GM19468 (cell line): ENCODE measurements around the gene IL13RA2.

Experiments used
- ATAC-seq: cut with Tn5 transposase; IDR thresholded peaks from one replicate; pipeline ENCODE4 v1.9.1; 2021; ENCODE audit warnings: mild to moderate bottlenecking, moderate library complexity, moderate number of reproducible peaks; ENCODE audit not compliant: unreplicated experiment; ENCODE audit errors: extremely low read depth

IL13RA2 gene

DNA sequence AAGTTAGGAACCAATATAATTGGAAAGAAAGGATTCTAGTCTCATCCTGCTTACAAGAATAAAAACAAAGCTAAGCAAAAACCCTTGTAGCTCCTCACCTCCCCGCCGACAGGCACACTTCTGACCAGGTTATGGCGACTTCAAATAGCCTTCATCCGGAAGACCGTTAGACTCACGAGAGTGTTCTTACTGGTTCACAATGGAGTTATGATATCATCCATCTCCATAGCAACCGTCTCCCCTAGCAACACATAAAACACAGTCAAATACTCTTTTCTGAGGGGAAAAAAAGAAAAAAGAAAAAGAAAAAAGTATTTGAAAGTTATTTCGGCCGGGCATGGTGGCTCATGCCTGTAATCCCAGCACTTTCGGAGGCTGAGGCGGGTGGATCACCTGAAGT, at the start of gene IL13RA2:
IL13RA2 (minus strand) TSS at position 162 of the 400 bp plus-strand sequence. CDS start 347 bp downstream, outside the sequence.
- ATAC-seq: no peak

GRCh38 chrX:115065304-115065703, 47.9 kb upstream of the IL13RA2 start:
- ATAC-seq: no peak

DNA sequence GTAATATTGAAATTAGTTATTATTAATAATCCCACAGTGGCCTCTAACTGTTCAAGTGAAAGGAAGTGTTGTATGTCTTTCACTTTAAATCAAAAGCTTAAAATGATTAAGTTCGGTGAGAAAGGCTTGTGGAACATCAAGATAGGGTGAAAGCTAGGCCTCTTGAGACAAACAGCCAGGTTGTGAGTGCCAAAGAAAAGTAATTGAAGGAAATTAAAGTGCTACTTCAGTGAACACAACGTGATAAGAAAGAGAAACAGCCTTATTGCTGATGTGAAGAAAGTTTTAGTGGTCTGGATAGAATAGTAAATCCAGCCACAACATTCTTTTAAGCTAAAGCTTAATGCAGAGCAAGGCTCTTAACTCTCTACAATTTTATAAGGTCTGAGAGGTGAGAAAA, 42.6 kb upstream of the IL13RA2 start:
- no peak for ATAC-seq

- no peak for ATAC-seq
These were observed 40.9 kb upstream of the IL13RA2 start for GRCh38 chrX:115058276-115058675.

- no peak for ATAC-seq
These were observed 37.5 kb upstream of the IL13RA2 start for GRCh38 chrX:115054876-115055275.

DNA sequence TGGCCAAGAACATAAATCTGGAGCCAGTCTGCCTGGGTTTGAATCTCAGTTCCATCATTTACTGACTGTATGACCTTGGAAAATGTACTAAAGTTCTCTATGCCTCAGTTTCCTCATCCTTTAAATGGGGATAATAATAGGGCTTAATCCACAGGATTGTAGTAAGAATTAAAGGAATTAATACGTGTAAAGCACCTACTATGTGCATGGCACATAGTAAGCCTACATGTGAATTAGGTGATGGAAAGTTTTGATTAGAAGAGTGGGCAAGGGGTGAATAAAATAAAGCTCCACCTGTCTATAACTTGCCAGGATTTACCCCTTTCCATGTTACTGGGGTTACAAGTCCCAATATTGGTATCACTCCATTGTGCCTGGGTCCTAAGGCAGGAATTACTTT, 35.8 kb upstream of the IL13RA2 start:
- no peak for ATAC-seq

GRCh38 chrX:115047715-115048114, 30.3 kb upstream of the IL13RA2 start:
- ATAC-seq: no peak

GRCh38 chrX:115047181-115047580, 29.8 kb upstream of the IL13RA2 start:
- ATAC-seq: no peak

DNA sequence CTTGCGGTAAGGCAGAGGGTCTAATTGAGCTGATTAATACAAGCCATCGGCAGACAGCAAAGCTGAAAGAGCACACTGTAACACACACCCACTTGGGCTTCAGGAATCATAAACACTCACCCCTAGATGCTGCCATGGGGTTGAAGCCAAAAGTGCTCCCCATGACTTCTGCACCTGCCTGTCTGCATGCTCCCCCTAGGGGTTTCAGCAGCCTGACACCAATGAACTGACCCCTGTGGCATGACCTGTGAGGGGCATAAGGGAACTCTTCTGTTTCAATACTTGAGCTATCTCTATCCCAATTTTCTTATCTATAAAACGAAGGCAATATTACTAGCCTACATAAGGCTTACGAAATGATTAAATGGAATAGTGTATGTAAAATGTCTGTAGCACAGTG, 23.0 kb upstream of the IL13RA2 start:
- ATAC-seq: no peak

- ATAC-seq: no peak
These were observed 21.0 kb upstream of the IL13RA2 start for GRCh38 chrX:115038406-115038805.

- no peak for ATAC-seq
These were observed 18.6 kb upstream of the IL13RA2 start for GRCh38 chrX:115036029-115036428.

DNA sequence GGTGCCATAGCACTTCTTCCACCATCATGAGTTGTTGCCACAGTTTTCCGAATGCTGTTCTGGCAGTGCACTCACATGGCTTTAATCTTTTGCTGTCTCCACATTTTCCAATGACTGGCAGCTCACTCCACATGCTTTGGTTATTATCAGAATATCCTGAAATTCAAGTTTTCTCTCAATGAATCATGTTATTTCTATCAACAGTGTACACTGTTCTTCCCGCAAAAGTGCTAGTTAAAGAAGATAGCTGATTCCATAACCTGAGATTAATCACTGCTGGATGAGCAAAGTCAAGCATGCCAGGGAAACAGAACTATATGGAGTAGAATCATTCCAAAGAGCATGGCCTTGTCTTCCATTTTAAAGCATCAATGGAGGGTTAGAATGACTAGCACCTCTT, 14.6 kb upstream of the IL13RA2 start:
- ATAC-seq: no peak

GRCh38 chrX:115030625-115031024, 13.2 kb upstream of the IL13RA2 start:
- no peak for ATAC-seq

DNA sequence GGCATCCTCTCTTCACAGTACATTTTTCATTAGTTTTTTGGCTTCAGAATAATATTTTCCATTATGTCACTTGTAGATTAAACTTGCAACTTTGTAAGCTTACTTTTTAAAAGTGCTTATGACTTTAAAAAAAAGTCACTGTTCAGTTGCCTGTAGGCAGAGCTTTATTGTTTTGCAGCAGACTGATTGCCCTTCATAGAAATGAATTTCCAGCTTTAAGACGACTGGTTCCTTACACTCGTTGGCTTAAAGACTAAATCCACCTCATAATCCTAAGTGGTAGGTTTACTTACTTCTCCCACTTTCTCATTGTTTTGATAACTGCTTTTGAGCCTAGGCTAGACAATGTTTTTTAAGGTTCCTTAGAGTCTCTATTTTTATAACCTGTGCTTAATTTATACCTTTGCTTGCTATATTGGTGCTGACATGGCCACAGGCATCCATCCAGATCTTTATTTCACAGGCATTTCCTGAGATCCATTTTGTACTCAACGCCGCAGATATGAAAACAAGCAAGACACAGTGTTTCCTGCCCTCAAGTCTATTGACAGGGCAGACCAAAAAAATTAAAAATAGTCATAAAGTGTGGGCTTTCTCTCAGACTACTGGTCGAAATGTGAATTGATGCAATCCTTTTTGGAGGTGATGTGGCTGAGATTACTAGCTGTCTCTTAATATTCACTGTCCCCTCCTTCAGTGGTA, 12.6 kb upstream of the IL13RA2 start:
- no peak for ATAC-seq

DNA sequence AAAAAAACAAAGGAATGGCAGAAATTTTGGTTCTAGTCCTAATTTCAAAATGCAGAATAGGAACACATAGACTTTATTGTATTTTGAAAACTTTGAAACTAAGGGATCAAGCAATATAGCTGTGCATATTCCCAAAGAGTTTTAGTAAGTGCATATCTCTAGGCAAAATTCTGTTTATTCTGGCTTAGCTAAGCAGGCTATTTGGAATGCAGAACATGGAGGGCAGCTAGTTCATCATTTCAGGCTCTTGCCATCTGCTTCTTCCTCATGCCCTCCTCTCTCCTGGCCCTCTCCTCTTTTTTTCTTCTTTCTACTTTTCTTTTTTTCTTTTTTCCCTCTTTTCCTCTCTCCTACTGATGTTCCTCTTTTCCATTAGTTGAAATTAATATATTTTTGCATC, 12.0 kb upstream of the IL13RA2 start:
- no peak for ATAC-seq

GRCh38 chrX:115023811-115024210, 6.4 kb upstream of the IL13RA2 start:
- no peak for ATAC-seq

GRCh38 chrX:115023139-115023538, 5.7 kb upstream of the IL13RA2 start:
- ATAC-seq: no peak

- no peak for ATAC-seq
These were observed 3.7 kb upstream of the IL13RA2 start for GRCh38 chrX:115021121-115021520.

GRCh38 chrX:115018944-115019343, 1.5 kb upstream of the IL13RA2 start:
- no peak for ATAC-seq

DNA sequence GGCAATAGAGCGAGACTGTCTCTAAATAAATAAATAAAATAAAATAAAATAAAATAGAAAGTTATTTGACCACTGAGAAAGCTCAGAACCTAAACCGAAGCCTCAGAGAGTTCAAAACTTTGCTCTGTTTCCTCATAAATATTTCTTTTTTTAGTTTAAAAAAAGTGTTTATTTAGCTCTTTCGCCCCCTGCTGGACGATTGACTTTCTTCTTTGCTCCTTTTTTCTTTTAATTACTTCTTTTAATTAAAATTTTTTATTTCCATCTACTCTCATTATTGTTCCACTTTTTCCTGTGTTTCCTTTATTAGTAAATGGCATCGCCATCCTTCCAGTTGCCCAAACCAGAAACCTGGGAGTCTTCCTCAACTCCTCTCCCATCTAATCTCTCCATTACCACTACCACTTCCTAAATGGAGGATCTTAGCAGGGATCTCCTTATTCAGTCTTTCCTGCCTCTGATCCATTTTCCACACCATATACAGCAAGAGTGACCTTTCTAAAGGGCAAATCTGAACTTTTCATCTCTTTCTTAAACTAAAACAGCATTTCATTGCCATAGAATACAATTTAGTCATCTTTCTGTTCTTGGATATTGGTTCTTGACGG, 728 bp upstream of the IL13RA2 start:
- no peak for ATAC-seq

DNA sequence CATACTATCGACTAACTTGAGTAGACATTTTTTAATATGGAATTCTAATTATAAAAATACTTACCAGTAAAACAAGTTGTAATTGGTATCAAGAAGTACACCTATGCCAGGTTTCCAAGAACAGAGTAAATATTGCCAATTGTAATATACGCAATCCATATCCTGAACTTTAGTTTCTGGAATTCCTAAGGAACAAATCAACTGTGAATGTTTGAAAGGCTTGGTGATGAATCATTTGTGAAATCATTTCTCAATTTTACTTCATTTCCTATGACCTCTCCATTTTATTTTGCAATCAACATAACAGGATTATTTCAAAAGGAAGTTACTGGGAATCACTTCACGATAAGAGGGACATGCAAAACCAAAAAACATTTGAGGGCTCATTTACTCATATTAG, 3.7 kb downstream of the IL13RA2 start:
- no peak for ATAC-seq

- no peak for ATAC-seq
These were observed 6.0 kb downstream of the IL13RA2 start for GRCh38 chrX:115011428-115011827.
